HG03064 (cell line): Measurements from ENCODE around the gene MARCOL.
"Not testable (repeated sequence)": the region's sequence is repeated elsewhere in the genome, so short reads cannot be mapped to it uniquely, and the experiment has no call there.

Experiments
- ATAC-seq: cut with Tn5 transposase; IDR thresholded peaks from one replicate; pipeline ENCODE4 v1.9.1; 2021; ENCODE audit warnings: low read depth; ENCODE audit not compliant: unreplicated experiment

Gene MARCOL

DNA sequence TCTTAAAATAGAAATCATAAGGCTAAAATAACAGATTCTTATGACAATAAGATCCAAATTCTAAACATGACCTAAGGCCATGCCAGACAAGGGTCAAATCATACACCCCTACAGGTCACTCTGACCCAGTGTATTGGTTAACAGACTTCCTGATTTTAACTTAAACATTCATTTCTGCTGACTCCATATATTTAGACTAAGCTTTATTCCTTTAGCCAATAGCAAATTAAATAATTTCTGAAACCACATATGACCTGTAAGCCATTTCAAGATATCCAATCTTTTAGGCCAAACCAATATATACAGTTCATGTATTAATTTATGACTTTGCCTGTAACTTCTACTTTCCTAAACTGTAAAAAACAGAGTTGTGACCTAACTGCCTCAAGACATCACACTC is 22.9 kb downstream of the MARCOL start:
- ATAC-seq: no peak

DNA sequence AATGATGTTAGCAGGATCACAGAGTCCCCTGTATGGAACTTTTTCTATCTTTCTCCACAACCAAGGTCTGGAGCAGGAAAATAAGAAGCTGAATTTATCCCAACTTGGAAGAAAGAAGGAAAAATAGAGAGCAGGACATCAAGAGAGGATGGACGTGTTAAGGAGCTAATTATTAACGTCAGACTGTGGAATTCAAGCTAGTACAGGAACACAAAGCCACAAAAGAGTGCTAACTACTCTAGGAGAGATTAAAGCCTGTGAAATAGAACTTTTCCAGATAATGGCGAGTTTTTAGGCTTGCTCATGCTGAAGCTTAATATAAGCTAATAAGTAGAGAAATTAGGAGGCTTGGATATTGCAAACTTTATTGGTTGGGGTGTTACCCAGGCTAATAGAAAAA is 29.6 kb downstream of the MARCOL start:
- ATAC-seq: no peak

DNA sequence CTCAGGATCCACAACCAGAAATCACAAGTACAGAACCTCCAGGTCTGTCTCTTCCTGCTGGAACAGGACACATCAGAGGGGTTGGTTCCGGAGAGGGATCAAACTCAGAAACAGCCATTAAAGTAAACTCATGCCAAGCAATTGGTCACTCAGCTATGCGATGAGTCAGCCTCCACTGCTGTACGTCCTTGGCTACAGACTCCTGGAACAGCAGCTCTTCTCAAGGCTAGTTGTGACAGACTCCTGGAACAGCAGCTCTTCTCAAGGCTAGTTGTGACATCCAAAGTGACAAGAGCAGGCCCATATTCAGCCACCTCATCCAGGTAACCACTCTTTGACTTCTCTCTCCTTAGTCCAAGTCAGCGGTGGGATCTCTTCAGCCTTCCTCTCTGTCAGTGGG is 30.2 kb downstream of the MARCOL start, which contains the start of gene SPINK13:
SPINK13 (plus strand) TSS at position 229 of the 400 bp plus-strand sequence. CDS start 1,279 bp downstream, outside the sequence.
- no peak for ATAC-seq

DNA sequence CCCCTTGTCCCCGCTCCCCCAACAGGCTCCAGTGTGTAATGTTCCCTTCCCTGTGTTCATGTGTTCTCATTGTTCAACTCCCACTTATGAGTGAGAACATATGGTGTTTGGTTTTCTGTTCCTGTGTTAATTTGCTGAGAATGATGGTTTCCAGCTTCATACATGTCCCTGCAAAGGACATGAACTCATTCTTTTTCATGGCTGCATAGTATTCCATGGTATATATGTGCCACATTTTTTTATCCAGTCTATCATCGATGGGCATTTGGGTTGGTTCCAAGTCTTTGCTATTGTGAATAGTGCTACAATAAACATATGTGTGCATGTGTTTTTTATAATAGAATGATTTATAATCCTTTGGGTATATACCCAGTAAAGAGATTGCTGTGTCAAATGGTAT is 36.8 kb downstream of the MARCOL start:
- not testable (repeated sequence) for ATAC-seq

GRCh38 chr5:148280893-148281292 is 42.6 kb downstream of the MARCOL start:
- not testable (repeated sequence) for ATAC-seq

DNA sequence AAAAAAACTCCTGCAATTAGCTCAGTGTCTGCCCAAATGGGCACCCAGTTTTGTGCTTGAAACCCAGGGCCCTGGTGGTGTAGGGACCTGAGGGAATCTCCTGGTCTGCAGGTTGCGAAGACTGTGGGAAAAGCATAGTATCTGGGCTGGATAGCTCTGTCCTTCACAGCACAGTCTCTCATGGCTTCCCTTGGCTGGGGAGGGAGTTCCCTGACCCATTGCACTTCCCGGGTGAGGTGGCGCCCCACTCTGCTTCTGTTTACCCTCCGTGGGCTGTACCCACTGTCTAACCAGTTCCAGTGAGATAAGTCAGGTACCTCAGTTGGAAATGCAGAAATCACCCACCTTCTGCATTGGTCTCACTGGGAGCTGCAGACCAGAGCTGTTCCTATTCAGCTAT is 43.0 kb downstream of the MARCOL start:
- ATAC-seq: not testable (repeated sequence)

DNA sequence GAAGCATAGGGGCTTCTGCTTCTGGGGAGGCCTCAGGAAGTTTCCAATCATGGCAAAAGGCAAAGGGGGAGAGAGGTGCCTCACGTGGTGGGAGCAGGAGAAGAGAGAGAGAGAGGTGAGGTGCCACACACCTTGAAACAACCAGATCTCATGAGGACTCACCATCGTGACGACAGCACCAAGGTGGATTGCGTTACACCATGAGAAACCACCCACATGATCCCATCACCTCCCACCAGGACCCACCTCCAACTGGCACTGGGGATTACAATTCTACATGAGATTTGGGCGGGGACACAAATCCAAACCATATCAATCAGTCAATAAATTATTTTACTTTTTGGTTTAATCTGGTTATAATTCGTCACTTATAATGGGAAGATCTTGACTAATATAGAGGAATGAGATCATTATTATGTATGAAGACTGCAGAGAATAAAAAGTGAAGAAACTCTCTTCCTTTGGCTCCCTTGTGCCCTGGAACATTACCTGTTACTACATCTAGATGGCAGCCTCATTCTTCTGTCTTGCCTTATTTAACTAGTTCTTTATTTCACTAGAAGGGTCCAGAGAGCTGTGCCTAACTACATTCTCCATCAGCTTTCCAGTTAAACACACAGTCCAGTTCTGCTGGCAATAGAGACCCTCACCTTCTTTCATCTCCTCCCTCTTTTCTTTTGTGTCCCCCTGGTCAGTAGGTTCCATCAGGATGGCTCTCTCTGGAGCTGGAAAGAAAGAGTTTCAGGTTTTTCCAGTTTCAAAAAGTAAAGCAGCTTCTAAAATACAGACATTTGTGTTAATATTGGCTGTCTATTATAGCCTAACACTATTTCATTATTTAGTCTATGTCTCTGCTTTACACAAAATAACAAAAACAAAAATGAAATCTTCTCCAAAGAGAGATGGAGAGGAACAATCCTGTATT is 52.2 kb downstream of the MARCOL start:
- ATAC-seq: no peak
